DMS 273 treated with DMSO at 0.1 percent for 48 hours (cell line): ENCODE measurements around the gene MBIP.

ENCODE experiments used
- DNase-seq: peaks from one replicate; lab custom pipeline; 2025; lab: John Stamatoyannopoulos, UW

Gene MBIP

DNA sequence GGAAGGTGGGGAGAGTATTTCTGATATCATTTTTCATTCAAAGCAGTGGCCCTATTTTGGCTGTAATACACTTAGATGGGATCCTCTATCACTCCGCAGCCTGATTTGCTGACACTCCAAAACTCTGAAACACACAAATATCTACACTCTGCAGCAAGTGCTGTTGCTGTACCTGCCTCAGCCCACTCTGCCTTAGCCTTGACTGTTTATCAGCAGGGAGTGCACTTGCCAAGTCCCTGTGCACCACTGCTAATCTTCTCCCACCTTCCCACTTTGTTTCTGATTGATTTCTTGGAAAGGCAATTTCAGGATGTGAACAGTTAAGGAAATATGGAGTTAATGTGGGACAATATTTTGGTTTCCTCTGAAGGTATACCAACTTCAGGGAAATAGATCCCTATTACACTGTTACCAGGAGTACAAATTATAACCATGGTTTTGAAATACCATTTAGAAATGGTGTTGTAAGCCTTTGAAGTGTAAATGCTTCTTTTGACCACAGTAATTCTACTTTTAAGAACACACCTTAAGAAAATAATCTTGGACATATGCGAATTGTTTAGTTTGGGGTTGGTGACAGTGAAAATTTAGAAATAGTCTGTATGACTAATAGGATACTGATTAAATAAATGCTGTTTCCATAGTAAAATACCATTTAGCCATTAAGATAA, 59.3 kb downstream of the MBIP start:
- no peak for DNase-seq

DNA sequence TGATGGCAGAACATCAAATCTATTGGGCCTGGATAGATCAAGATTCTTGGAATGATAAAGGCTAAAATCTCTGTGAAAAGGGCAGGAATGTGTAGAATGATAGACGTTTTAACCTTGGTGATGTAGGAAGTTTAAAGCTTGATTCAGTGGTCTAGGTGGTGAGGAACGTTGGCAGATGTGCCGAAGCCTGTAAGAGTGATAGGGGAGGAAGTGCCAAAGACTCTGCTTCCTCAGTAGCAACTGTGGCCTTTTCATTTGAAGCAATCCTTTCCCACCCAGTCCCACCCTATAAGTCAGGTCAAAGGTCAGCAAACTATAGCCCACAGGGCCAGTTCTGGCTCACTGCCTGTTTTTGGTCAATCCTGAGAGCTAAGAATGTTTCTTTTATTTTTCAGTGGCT, 62.2 kb downstream of the MBIP start:
- no peak for DNase-seq

DNA sequence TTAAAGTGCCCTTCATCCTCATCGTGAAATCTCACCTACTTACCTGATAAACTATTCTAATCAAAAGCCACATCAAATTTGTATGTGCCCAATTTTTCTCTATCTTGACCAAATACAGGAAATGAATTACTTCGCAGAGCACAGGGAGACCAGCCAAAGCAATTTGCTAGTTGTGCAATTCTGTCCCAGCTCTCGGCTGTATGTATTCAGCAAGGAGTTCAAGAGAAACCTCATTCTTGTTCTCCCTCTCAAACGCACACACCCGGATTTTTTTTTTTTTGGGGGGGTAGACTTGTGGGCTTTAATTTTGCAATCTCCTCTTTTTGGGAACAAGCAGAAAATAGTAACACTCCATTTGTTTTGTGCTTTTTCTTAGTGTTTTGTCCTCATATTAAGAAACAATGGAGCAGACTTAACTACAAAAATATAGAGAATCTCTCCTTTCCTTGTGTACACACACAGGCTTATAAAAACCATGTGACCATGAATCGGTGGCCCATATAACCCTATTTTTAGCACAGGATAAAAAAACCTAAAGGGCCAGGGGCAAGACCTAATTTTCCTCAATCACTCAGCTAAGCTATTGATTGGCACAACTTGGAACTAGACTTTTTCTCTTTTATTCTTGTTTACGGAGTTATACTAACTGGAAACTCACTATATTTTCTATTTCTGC, 64.2 kb downstream of the MBIP start:
- DNase-seq = no peak

DNA sequence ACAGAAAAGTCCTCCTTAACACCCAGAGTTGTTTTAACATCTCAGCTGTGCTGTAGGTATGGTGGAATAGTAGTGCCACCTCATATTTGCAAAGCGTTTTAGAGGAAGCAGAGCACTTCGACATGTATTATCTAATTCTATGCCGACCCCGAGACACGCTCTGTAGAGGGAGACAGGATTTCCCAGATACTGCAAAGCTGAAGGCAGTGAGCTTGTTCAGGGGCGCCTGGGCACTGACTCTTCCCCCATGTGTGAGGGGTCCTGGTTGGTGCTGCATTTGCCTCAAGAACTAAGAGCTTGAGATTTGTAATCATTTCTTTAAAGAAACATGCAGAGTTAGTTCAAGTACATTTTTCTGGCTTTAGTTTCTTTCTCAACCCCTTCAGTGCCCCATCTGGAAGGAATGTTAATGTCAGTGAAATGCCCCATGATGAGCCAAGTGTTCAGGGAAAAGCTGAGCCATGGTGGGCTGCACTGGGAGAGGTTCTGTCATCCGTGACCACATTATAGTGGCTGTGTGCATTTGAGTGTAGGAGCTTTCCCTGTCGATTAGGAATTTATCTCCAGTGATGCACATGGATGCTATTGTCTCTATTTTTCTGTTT, 66.3 kb downstream of the MBIP start:
- no peak for DNase-seq
